GM23338 (cell line): ENCODE results near the gene PDE3B. TPM values are rescaled to one million over a fixed set of nuclear protein-coding genes. Genes with fewer than 3 reads are reported as not detected.
"Not testable (repeated sequence)": the region's sequence is repeated elsewhere in the genome, so short reads cannot be mapped to it uniquely, and the experiment has no call there.

Source experiments
- ATAC-seq: fragments of 200-7000 bp; cut with Tn5 transposase; 3 replicates; pipeline ENCODE4 v1.9.1; 2020
- DNase-seq: peaks from one replicate; pipeline ENCODE4 v3.0.0-alpha.2; 2015; ENCODE audit warnings: low spot score
- H2AFZ ChIP-seq: fragments of 200-600 bp; sonication (generic); 2 replicates; pipeline ENCODE4 v1.8.0; 2016; ENCODE audit warnings: antibody characterized with exemption, mild to moderate bottlenecking, moderate library complexity
- H3F3A ChIP-seq: fragments of 200-600 bp; sonication (generic); replicated peaks from 2 replicates; pipeline ENCODE4 v1.8.0; 2017; ENCODE audit warnings: antibody characterized with exemption, mixed run types, low read depth
- H3K27ac ChIP-seq: fragments of 200-600 bp; sonication (generic); 2 replicates; pipeline ENCODE4 v1.6.1; 2016; ENCODE audit warnings: low read depth
- H3K27me3 ChIP-seq: fragments of 200-600 bp; sonication (generic); 2 replicates; pipeline ENCODE4 v1.8.0; 2016; ENCODE audit warnings: mild to moderate bottlenecking, mixed run types, moderate library complexity; ENCODE audit not compliant: insufficient read depth
- H3K36me3 ChIP-seq: fragments of 200-600 bp; sonication (generic); 2 replicates; pipeline ENCODE4 v1.8.0; 2016; ENCODE audit warnings: mild to moderate bottlenecking; ENCODE audit not compliant: insufficient read depth
- H3K4me1 ChIP-seq: fragments of 200-600 bp; sonication (generic); 2 replicates; pipeline ENCODE4 v1.8.0; 2016; ENCODE audit warnings: mild to moderate bottlenecking, moderate library complexity; ENCODE audit not compliant: insufficient read depth
- H3K4me2 ChIP-seq: fragments of 200-600 bp; sonication (generic); 2 replicates; pipeline ENCODE4 v1.7.1; 2017; ENCODE audit warnings: mixed run types
- H3K4me3 ChIP-seq: fragments of 200-600 bp; sonication (generic); 2 replicates; pipeline ENCODE4 v1.6.1; 2016; ENCODE audit warnings: mixed run types
- H3K79me2 ChIP-seq: fragments of 200-600 bp; sonication (generic); replicated peaks from 2 replicates; pipeline ENCODE4 v1.8.0; 2017; ENCODE audit warnings: mild to moderate bottlenecking; ENCODE audit not compliant: insufficient read depth
- H3K9me2 ChIP-seq: fragments of 200-600 bp; sonication (generic); 2 replicates; pipeline ENCODE4 v1.8.0; 2017; ENCODE audit not compliant: insufficient read depth
- H4K20me1 ChIP-seq: fragments of 200-600 bp; sonication (generic); replicated peaks from 2 replicates; pipeline ENCODE4 v1.8.0; 2017; ENCODE audit warnings: mild to moderate bottlenecking; ENCODE audit not compliant: insufficient read depth
- H3K27ac Mint-ChIP-seq: 2 replicates; pipeline ENCODE4 v1.8.0; 2020; ENCODE audit warnings: inconsistent platforms, mild to moderate bottlenecking, moderate library complexity, mixed read lengths
- H3K27me3 Mint-ChIP-seq: 3 replicates; pipeline ENCODE4 v1.8.0; 2022; ENCODE audit warnings: low read depth, mild to moderate bottlenecking, moderate library complexity, mixed read lengths, inconsistent platforms; ENCODE audit not compliant: insufficient read depth, poor library complexity
- H3K36me3 Mint-ChIP-seq: 3 replicates; pipeline ENCODE4 v1.8.0; 2021; ENCODE audit warnings: low read depth, mild to moderate bottlenecking, inconsistent platforms, moderate library complexity, mixed read lengths
- H3K4me1 Mint-ChIP-seq: 3 replicates; pipeline ENCODE4 v1.8.0; 2020; ENCODE audit warnings: mild to moderate bottlenecking, inconsistent platforms, mixed read lengths
- H3K4me3 Mint-ChIP-seq: 3 replicates; pipeline ENCODE4 v1.8.0; 2021; ENCODE audit warnings: moderate library complexity, mild to moderate bottlenecking, inconsistent platforms, mixed read lengths
- H3K9me3 Mint-ChIP-seq: 3 replicates; pipeline ENCODE4 v1.8.0; 2020; ENCODE audit warnings: moderate library complexity, mild to moderate bottlenecking, inconsistent platforms, mixed read lengths
- EZH2 ChIP-seq: fragments of 200-600 bp; sonication (generic); IDR thresholded peaks from one replicate; pipeline ENCODE4 v1.8.0; 2017; ENCODE audit warnings: antibody characterized with exemption, mild to moderate bottlenecking, low read depth; ENCODE audit not compliant: unreplicated experiment
- NANOG ChIP-seq: IDR thresholded peaks from 2 replicates; pipeline ENCODE4 v1.6.1; 2016; ENCODE audit warnings: antibody characterized with exemption, borderline replicate concordance
- POLR2AphosphoS5 ChIP-seq: IDR thresholded peaks from 2 replicates; pipeline ENCODE4 v1.6.1; 2016; ENCODE audit warnings: antibody characterized with exemption, low read depth
- ZNF114 ChIP-seq: fragments of 250-450 bp; sonication (Bioruptor Pico); IDR thresholded peaks from 2 replicates; pipeline ENCODE4 v1.5.0; 2020; ENCODE audit warnings: mild to moderate bottlenecking, moderate library complexity
- polyA plus RNA-seq: library from polyadenylated mRNA; unstranded; fragments of >200 nt; fragmentation: Nextera tagmentation; extraction: Ambion mirVana; gene quantifications from 2 replicates; pipeline ENCODE4 v1.2.1, GENCODE V29; 2016
- total RNA-seq: library from RNA; depleted of rRNA; stranded (reverse); fragments of >200 nt; shearing (Covaris generic); gene quantifications from 2 replicates; pipeline ENCODE4 v1.2.3, GENCODE V29; 2014
- TF ChIP-seq, protein P1 (sequence below): fragments of 250-450 bp; sonication (Bioruptor Pico); IDR thresholded peaks from 2 replicates; pipeline ENCODE4 v1.5.0; 2020; ENCODE audit warnings: mild to moderate bottlenecking, moderate library complexity

The PDE3B gene
- total and polyA plus RNA-seq, 2 experiments from 2014 or later, result 4.3 to 21.3 TPM

DNA sequence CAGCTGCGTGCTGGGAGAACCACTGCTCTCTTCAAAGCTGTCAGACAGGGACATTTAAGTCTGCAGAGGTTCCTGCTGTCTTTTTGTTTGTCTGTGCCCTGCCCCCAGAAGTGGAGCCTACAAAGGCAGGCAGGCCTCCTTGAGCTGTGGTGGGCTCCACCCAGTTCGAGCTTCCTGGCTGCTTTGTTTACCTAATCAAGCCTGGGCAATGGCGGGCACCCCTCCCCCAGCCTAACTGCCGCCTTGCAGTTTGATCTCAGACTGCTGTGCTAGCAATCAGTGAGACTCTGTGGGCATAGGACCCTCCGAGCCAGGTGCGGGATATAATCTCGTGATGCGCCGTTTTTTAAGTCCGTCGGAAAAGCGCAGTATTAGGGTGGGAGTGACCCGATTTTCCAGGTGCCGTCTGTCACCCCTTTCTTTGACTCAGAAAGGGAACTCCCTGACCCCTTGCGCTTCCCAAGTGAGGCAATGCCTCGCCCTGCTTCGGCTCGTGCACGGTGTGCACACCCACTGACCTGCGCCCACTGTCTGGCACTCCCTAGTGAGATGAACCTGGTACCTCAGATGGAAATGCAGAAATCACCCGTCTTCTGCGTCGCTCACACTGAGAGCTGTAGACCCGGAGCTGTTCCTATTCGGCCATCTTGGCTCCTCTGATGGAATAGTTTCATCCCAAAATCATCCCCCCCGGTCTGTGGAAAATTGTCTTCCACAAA, 9.9 kb upstream of the PDE3B start:
- Mint-ChIP-seq H3K36me3 (peaks cover 15% of the 10 kb centered on the region; the same call in 2 of the 3 replicates), H3K4me3 (peak overlapping the region; percentile 43; the same call in 1 of the 3 replicates), H3K9me3 (peaks cover 14% of the 10 kb centered on the region; the same call in 2 of the 3 replicates)
- not testable (repeated sequence) for H2AFZ ChIP-seq, H3F3A ChIP-seq, H3K27me3 ChIP-seq, H3K27me3 Mint-ChIP-seq, H3K27ac Mint-ChIP-seq, H4K20me1 ChIP-seq, H3K9me2 ChIP-seq, H3K27ac ChIP-seq, H3K4me1 Mint-ChIP-seq, H3K4me3 ChIP-seq, H3K4me1 ChIP-seq, H3K79me2 ChIP-seq, H3K36me3 ChIP-seq, ATAC-seq, DNase-seq
- TF ChIP-seq, protein P1, sequence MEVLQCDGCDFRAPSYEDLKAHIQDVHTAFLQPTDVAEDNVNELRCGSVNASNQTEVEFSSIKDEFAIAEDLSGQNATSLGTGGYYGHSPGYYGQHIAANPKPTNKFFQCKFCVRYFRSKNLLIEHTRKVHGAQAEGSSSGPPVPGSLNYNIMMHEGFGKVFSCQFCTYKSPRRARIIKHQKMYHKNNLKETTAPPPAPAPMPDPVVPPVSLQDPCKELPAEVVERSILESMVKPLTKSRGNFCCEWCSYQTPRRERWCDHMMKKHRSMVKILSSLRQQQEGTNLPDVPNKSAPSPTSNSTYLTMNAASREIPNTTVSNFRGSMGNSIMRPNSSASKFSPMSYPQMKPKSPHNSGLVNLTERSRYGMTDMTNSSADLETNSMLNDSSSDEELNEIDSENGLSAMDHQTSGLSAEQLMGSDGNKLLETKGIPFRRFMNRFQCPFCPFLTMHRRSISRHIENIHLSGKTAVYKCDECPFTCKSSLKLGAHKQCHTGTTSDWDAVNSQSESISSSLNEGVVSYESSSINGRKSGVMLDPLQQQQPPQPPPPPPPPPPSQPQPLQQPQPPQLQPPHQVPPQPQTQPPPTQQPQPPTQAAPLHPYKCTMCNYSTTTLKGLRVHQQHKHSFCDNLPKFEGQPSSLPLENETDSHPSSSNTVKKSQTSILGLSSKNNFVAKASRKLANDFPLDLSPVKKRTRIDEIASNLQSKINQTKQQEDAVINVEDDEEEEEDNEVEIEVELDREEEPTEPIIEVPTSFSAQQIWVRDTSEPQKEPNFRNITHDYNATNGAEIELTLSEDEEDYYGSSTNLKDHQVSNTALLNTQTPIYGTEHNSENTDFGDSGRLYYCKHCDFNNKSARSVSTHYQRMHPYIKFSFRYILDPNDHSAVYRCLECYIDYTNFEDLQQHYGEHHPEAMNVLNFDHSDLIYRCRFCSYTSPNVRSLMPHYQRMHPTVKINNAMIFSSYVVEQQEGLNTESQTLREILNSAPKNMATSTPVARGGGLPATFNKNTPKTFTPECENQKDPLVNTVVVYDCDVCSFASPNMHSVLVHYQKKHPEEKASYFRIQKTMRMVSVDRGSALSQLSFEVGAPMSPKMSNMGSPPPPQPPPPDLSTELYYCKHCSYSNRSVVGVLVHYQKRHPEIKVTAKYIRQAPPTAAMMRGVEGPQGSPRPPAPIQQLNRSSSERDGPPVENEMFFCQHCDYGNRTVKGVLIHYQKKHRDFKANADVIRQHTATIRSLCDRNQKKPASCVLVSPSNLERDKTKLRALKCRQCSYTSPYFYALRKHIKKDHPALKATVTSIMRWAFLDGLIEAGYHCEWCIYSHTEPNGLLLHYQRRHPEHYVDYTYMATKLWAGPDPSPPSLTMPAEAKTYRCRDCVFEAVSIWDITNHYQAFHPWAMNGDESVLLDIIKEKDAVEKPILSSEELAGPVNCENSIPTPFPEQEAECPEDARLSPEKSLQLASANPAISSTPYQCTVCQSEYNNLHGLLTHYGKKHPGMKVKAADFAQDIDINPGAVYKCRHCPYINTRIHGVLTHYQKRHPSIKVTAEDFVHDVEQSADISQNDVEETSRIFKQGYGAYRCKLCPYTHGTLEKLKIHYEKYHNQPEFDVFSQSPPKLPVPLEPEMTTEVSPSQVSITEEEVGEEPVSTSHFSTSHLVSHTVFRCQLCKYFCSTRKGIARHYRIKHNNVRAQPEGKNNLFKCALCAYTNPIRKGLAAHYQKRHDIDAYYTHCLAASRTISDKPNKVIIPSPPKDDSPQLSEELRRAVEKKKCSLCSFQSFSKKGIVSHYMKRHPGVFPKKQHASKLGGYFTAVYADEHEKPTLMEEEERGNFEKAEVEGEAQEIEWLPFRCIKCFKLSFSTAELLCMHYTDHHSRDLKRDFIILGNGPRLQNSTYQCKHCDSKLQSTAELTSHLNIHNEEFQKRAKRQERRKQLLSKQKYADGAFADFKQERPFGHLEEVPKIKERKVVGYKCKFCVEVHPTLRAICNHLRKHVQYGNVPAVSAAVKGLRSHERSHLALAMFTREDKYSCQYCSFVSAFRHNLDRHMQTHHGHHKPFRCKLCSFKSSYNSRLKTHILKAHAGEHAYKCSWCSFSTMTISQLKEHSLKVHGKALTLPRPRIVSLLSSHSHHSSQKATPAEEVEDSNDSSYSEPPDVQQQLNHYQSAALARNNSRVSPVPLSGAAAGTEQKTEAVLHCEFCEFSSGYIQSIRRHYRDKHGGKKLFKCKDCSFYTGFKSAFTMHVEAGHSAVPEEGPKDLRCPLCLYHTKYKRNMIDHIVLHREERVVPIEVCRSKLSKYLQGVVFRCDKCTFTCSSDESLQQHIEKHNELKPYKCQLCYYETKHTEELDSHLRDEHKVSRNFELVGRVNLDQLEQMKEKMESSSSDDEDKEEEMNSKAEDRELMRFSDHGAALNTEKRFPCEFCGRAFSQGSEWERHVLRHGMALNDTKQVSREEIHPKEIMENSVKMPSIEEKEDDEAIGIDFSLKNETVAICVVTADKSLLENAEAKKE (CRISPR knock-in tag), result 0 out of 2 replicates have a peak, but pooled peaks have one; percentile 26
- 0 out of 2 replicates have a peak overlapping the region, but pooled peaks have one; percentile 48 for H3K4me2 ChIP-seq

GRCh38 chr11:14634813-14635212, 8.8 kb upstream of the PDE3B start:
- Mint-ChIP-seq H3K27me3 (peaks cover 9% of the 10 kb centered on the region), H3K4me1 (peaks cover 9% of the 10 kb centered on the region), H3K27ac (no peak overlapping the region), H3K4me3 (no peak overlapping the region), H3K9me3 (peaks cover 14% of the 10 kb centered on the region; the same call in 2 of the 3 replicates), H3K36me3 (peaks cover 15% of the 10 kb centered on the region; the same call in 2 of the 3 replicates)
- Histone ChIP-seq H2AFZ (no peak overlapping the region), H3K36me3 (no peaks in the 10 kb centered on the region), H3K4me2 (no peak overlapping the region), H3K27ac (no peak overlapping the region), H3K4me1 (no peaks in the 10 kb centered on the region), H3F3A (no peaks in the 10 kb centered on the region), H3K27me3 (no peaks in the 10 kb centered on the region), H3K79me2 (no peaks in the 10 kb centered on the region), H4K20me1 (no peaks in the 10 kb centered on the region), H3K9me2 (no peaks in the 10 kb centered on the region), H3K4me3 (no peak overlapping the region)
- DNase-seq (no peak), ATAC-seq (no peak)
- TF ChIP-seq EZH2 (no peak), NANOG (no peak), POLR2AphosphoS5 (no peak), ZNF114 (CRISPR knock-in tag) (no peak)
- TF ChIP-seq, protein P1 (CRISPR knock-in tag), result no peak
